Ishikawa (cell line): ENCODE data around the gene NOSIP.

Experiments
- CEBPB ChIP-seq: IDR thresholded peaks from 2 replicates; pipeline ENCODE4 v1.6.1; 2012
- CREB1 ChIP-seq: IDR thresholded peaks from 2 replicates; pipeline ENCODE4 v1.6.1; 2012; ENCODE audit warnings: low read depth
- EP300 ChIP-seq: IDR thresholded peaks from 2 replicates; pipeline ENCODE4 v1.6.1; 2012; ENCODE audit warnings: borderline replicate concordance
- FOXM1 ChIP-seq: IDR thresholded peaks from 2 replicates; pipeline ENCODE4 v1.6.1; 2012; ENCODE audit warnings: low read depth, borderline replicate concordance
- MAX ChIP-seq: IDR thresholded peaks from 2 replicates; pipeline ENCODE4 v1.6.1; 2012
- NFIC ChIP-seq: IDR thresholded peaks from 2 replicates; pipeline ENCODE4 v1.6.1; 2012
- RAD21 ChIP-seq: IDR thresholded peaks from 2 replicates; pipeline ENCODE4 v1.6.1; 2012; ENCODE audit warnings: low read depth
- REST ChIP-seq: IDR thresholded peaks from 2 replicates; pipeline ENCODE4 v1.6.1; 2012; ENCODE audit warnings: low read depth, mild to moderate bottlenecking
- TAF1 ChIP-seq: IDR thresholded peaks from 2 replicates; pipeline ENCODE4 v1.6.1; 2012; ENCODE audit warnings: low read depth, mild to moderate bottlenecking
- TCF12 ChIP-seq: IDR thresholded peaks from 2 replicates; pipeline ENCODE4 v1.6.1; 2012; ENCODE audit warnings: low read depth
- TEAD4 ChIP-seq: IDR thresholded peaks from 2 replicates; pipeline ENCODE4 v1.6.1; 2012
- USF1 ChIP-seq: IDR thresholded peaks from 2 replicates; pipeline ENCODE4 v1.6.1; 2012
- YY1 ChIP-seq: IDR thresholded peaks from 2 replicates; pipeline ENCODE4 v1.6.1; 2012; ENCODE audit warnings: low read depth

GRCh38 chr19:49592486-49593232, 12.3 kb upstream of the NOSIP start:
- TF ChIP-seq EP300 = no peak
- TF ChIP-seq CEBPB = no peak
- TF ChIP-seq FOXM1 = no peak
- no peak for TF ChIP-seq MAX
- no peak for TF ChIP-seq REST
- no peak for TF ChIP-seq TCF12
- TF ChIP-seq TAF1 = no peak
- no peak for TF ChIP-seq CREB1
- TF ChIP-seq TEAD4 = no peak
- TF ChIP-seq NFIC = no peak
- no peak for TF ChIP-seq YY1
- TF ChIP-seq RAD21 = no peak
- no peak for TF ChIP-seq USF1
